Stimulated activated CD8-positive, alpha-beta memory T cell treated with anti-CD3 and anti-CD28 coated beads, Interleukin-7, amount 100 ng/mL, for 1 hour (primary cell): ENCODE measurements around the gene OR51L1.
"Not testable (repeated sequence)": the region's sequence is repeated elsewhere in the genome, so short reads cannot be mapped to it uniquely, and the experiment has no call there.

Experiments
- DNase-seq, 2 donors: peaks; one replicate each; pipeline ENCODE4 v3.0.0-alpha.2; 2020; ENCODE audit warnings: low read depth in 2 of 2

The OR51L1 gene, protein sequence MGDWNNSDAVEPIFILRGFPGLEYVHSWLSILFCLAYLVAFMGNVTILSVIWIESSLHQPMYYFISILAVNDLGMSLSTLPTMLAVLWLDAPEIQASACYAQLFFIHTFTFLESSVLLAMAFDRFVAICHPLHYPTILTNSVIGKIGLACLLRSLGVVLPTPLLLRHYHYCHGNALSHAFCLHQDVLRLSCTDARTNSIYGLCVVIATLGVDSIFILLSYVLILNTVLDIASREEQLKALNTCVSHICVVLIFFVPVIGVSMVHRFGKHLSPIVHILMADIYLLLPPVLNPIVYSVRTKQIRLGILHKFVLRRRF

DNA sequence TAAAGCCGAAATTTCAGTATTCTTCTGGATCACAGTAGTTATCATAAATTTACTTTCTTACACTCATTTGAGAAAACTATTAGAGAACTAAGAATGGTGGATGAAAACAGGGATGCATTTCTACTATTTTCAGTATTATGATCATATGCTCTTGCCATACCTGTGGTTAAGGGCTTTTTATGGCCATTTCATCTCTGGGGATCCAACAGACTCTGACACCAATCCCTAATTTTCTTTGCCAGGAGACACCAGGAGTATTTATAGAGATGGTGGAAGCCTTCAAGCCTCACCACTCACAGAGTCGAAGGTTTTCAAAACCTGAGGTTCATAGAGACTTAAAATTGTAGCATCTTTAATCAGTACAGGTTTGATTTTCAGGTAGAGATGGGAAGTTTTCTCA is at the start of gene OR51L1:
TSS of gene OR51L1 (plus strand) at position 301 of the 400 bp plus-strand sequence. CDS start 4,132 bp downstream, outside the sequence.
- no peak for DNase-seq

DNA sequence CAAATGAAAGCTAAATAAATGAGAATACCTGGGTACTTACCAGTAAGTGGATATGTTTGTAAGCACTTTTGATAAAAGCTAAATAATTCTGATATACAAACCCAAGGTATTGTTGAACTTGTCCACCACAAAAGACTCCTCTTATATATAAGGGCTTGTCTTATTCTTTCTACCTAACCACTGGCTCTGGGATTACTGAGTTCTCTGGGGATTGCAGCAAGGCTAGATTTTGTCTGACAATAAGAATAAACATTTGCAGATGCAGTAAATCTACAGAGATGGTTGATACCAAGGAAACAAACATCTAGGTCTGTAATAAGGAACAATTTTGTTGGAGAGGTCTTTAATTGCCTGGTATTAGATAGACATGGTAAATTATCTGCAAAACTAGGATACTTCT is 47.1 kb upstream of the OR51L1 start, which contains the start of gene OR51A4:
TSS of gene OR51A4 (minus strand) at position 101 of the 400 bp plus-strand sequence. CDS start 505 bp downstream, outside the sequence.
- no peak for DNase-seq

DNA sequence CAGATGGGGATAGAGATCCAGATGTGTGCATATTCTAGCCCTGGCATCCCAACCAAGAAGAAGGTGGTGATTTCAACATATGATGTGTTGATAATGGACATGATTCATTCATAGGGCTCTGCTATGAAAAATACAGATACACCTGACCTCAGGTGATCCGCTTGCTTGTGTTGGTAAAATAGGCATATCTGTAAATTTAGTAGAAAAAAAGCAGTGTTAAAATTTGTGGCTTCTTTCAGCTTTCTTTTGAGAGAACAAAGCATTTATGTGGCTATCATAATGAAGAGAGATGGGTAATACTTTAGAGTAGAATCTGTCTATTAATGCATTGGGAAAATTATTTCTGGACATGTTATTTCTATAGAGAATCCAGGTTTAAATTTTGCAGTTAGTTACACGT is 39.0 kb upstream of the OR51L1 start, which contains the start of gene OR51A2:
TSS of gene OR51A2 (minus strand) at position 101 of the 400 bp plus-strand sequence. CDS start at position 101, 0 bp downstream.
- DNase-seq, result not testable (repeated sequence)

DNA sequence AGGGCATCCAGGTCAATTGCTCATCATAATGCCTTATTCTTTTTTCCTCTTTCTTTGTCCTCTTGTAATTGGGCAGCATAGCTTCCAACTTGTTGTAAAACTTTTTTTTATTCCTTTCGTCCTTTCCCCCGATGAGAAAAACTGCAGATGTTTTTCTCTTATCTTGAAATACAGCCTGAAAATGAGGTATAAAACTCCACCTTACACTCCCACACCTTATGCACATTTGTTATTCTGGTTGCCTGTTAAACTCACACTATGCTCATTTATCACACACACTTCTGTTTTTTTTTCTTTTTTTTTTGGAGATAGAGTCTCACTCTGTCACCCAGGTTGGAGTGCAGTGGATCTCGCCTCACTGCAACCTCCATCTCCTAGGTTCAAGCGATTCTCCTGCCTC is 37.3 kb upstream of the OR51L1 start:
- no peak for DNase-seq

DNA sequence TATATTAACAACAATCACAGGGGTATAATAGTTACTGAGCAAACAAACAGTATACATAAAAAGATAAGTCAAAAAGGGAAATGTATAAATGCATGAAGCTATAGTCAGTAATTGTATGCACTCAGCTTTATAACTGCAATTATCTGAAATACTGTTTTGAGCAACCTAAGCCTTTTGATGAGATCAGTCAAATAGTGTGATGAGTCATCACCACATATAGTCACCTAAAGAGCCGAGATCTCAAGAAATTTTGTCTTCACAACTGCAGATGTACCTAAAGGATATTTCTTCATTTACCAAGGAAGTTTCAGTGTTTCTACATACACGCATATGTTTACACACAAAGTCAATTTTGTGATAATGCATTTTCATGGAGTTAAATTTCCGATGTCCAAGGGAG is 33.8 kb upstream of the OR51L1 start:
- no peak for DNase-seq

DNA sequence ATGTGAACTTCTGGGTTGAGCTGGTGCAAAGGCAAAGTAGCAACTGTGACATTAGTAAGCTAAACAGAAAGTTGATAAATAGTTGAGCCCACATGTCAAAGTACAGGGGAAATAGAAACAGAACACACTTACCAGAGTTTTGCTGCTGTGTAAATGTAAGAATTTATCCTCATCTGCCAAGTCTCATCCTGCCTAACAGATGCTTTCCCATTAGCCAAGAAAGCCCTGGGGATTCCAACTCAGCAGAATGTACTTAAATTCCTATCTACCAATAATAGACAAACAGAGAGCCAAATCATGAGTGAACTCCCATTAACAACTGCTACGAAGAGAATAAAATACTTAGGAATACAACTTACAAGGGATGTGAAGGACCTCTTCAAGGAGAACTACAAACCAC is 31.8 kb upstream of the OR51L1 start:
- DNase-seq, result no peak

DNA sequence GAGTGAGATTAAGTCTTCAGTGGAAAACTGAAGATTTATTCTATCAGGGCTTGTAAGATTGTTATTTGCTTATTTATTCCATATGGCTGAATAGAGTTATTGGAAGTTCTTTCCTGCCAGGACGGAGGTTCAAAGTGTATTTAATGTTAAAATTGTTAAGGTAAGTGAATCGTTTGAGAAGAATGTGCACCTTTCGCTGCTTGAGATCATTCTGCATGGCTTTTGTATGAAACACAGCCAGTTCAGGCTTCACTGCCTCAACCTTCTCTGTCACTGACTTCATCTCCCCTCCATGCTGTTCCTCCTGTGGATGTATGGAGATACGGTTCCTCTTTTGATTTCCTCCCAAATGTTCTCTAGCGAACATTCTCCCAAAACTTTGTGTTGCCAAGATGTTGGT is 19.2 kb upstream of the OR51L1 start:
- DNase-seq, result no peak

DNA sequence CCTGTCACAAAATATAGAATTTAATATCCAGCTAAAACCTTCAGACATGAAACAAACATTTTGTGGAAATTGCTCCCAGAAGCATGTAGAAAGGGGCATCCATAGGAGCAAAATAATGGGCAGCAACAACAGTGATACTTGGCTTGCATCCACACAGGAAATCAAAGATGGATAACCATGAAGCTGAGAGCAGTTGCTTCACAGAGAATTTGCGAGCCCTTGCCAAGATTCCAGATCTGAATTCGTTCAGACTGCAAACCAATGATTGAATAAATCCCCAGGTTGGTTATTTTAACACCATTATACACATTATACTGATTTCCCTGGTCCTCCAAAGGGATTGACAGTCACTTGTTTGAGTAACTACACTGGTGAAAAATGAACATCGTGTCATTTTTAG is 15.6 kb upstream of the OR51L1 start:
- no peak for DNase-seq

DNA sequence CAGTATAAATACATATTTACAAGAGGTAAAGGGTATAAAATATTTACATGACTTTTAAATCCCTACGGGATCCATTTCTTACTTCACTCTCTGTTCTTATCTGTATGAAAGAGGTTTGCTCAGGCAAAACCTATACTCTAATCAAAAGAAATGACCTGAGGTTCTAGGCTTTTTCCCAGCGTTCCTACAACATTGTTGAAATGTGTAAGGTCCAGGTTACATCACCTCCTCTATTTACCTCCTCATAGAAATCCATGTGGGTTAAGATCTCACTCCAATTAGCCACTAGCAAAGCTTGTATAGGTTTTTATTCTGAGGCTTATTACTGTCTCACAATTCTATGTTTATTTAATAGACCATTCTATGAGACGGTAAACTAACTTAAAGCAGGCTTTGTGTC is 12.0 kb upstream of the OR51L1 start:
- DNase-seq, result no peak

DNA sequence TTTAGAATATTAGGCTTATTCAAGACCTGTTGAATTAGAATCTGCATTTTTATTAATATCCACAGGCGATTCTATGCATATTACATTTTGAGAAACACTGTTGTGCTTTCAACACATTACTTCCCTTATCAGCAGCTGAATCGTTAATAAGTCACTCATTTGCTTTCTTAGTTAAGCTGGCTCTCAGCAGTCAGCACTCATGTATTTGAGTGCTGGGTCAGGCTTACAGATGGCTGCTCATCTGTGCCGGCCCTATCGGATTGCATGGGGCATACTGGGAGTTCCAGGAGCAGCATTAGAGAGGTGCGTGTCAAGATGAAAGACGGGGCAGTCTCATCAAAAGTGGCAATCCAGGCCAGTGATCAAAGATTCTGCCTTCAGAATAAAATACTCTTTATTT is 10.8 kb upstream of the OR51L1 start:
- DNase-seq, result no peak

DNA sequence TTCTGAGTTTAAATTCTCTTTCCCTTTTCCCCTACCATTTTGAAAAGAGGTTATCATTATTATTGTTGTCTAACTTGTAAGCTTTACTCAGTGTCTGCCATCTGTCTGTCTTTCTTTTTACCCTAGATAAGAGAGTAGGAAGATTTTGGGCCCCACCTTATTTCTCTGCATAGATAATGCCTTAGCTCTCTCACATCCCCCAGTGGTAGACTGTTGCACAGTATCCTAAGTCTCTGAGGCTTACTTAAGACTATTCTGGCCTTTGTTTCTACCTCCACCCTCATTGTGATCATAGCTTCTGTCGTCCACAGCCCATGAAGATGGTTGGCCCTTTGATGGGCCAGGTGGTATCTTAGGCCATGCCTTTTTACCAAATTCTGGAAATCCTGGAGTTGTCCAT is 3.6 kb upstream of the OR51L1 start:
- no peak for DNase-seq

DNA sequence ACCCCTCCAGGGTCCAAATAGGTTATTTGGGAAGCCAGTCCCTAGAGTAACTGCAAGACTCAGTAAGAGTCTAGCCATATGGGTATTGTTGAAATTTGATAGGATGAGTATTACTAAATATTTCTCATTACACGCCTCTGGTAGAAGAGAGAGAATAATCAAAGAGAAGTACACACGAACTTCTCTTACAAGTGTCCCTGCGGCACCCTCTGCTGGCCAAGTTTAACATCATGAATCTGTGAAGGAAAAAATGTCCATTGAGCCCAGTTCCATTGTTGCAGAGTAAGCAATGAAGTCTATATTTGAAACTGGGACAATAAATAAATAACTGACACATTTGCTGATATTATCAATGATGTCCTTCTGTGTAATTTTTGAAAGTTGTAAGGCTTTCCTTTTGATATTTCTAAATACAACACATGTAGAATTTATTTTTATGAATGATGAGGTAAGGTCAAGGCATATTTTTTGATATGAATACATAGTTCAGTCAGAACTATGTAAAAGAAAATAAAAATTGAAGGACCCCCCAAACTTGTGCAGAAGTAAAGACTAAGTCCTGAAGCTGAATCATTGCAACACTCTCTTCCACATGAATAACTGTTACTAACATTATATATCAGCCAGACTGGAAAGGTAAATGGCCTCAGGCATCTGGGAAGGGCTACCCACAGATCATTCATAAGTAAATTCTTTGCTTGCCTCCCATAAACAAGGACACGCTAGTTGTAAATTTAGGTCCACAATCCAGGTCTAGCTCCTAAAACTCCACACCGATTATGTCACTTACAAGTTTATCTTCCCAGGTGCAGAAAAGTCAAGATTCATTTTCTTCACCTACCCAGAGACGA is 10.0 kb downstream of the OR51L1 start:
- no peak for DNase-seq

DNA sequence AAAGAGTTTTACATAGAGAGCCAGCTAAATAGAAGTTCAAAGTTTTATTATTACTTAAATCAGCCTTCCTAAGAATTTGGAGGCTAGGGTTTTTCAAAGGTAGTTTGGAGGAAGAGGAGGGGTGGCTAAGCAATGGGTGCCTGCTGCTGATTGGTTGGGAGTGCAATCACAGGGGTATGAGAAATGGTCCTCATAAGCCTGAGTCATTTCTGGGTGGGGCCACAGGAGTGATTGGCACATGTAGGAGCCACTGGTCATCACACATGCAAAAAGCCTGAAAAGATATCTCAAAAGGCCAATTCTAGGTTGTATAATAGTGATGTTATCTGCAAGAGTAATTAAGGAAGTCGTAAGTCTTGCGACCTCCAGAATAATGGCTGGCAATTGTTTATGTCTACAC is 12.9 kb downstream of the OR51L1 start:
- DNase-seq, result no peak

DNA sequence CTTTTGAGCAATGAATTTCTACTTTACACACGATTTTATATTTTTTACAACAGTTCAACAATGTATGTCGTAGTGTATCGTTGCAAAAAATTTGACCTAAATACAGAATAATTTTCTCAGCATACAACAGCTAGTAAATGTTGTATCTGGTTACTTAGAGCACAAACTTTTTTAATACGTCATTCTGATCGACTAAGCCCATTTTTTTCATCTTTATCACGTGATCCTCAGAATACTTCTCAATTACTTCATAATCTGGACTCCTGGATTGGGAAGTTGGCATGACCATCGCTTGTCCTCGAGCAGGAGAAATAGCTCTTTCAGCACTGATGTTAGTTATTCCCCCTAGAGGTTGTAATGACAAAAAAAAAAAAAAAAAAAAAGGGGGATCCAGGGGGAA is 16.6 kb downstream of the OR51L1 start:
- DNase-seq, result no peak

DNA sequence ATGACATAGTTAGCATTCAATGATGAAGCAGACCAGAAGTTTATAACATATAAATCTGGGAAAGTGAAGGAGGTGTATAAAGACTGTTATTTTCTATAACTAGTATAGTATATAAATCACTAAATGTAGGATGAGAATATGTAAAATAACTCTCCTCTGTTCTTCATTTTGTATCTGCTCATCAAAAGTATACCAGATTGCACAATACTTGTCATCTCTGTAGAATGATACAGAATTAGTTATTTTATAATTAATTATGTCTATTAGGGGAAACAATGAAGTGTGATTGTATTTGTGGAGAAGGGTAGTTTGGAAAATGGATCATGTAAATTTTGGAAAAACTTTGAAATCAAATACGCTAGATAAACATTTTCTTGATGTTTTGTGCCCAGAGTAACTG is 18.4 kb downstream of the OR51L1 start:
- no peak for DNase-seq

DNA sequence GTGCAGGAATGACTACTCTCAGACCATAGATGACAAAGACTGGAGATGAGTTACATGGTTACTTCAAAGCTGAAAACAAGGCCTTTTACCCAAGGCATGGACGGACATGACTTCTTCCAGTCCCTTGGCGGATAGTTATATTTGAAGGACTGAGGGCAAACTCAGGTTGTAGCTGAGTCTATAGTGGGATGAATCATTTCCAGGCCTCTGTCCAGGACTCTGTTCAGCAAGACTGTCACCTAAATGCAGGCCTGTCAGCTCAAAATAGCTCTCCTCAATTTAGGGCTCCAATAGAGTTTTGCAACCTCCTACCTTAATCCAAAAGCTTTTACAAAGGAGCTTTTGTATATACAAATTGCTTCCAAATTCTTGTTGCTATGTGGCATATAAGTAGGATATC is 27.3 kb downstream of the OR51L1 start:
- no peak for DNase-seq

DNA sequence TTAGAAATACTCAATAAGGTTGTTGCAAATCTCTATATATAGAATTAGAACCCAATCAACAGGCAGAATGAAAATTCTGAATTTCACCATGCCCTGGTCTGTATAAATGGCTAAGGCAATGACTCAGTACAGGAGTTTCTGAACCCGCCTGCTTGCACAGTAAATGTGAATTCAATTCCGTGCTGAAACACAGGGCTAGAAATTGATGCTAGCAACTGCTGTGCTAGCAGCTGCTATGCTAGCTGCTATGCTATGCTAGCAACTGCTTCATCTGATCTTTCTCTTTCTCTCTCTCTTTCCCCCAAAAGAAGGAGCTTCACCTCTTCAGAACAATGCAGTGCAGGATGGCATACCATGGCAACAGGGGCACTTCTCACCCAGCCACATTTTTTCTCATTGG is 42.0 kb downstream of the OR51L1 start:
- DNase-seq, result no peak

DNA sequence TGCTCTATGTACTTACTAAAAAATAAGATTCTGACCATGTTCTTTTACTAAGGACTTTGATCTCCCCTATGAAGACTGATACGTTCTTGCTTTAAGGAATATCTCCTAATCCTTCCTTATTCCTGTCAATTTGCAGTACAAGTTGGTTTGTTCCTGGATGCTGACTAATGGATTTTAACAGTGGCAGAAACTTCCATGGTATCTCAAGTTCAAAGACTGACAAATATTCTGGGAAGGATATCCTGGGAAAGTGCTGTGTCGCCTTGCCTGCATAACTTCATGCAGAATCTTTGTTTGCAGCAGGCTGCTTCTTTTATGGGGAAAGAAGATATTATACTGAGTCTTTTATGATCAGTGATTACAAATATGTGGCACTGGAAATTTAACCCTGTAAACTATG is 43.3 kb downstream of the OR51L1 start:
- DNase-seq, result no peak

DNA sequence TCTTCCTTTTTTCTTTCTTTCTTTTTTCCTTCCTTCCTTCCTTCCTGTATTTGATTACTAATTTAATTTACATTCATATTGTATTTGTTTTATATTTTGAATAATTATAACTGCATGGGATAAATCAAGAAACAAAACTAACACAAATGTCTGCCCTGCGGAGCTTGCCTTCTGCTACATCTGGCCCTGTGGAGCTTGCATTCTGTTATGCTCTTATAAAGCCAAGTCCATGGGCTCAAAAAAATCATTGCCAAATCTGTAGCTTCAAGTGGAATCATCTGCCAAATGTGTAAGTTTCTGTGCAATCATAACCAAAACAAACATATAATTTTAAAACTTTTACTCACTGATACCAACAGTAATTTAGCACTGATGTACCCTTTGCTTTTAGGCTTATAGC is 43.7 kb downstream of the OR51L1 start:
- no peak for DNase-seq

DNA sequence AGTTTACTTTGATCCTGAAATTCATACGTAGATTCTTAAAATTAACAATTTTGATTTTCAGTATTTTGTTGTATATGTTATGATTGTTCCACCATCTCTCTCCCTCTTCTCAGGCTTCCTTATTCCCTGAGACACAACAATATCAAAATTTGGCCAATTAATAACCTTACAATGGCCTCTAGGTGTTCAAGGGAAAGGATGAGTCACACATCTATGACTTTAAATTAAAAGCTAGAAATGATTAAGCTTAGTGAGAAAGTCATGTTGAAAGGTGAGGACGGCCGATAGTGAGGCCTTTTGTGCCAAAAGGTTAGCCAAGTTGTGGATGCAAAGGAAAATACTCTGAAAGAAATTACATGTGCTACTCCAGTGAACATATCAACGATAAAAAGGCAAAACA is 46.2 kb downstream of the OR51L1 start:
- DNase-seq, result no peak

DNA sequence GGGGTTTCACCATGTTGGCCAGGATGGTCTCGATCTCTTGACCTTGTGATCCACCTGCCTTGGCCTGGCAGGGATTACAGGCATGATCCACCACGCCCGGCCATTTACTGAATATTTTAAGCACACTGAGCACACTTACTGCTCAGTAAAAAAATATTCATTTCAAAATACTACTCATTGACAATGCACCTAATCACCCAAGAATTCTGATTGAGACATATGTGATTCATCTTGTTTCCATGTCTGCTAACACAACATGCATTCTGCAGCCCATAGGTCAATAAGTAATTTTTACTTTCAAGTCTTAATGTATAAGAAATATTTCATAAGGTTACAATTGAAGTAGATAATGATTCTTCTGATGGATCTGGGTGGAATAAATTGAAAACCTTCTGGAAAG is 47.4 kb downstream of the OR51L1 start:
- no peak for DNase-seq

DNA sequence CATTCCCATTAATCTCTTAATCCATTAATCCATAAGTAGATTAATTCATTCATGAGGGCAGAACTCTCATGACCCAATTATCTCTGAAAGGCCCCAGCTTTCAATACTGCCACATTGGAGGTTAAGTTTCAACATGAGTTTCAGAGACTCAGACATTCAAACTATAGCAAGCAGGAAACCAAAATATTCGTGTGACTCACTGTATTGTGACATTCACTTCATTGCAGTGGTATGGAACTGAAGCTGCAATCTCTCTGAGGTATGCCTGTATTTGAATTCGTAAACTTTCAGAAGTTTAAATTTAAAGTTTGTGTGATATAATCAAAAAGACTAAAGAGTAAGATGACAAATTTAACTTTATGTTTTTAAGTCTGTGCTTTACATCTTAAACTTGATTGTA is 48.7 kb downstream of the OR51L1 start:
- DNase-seq, result no peak

DNA sequence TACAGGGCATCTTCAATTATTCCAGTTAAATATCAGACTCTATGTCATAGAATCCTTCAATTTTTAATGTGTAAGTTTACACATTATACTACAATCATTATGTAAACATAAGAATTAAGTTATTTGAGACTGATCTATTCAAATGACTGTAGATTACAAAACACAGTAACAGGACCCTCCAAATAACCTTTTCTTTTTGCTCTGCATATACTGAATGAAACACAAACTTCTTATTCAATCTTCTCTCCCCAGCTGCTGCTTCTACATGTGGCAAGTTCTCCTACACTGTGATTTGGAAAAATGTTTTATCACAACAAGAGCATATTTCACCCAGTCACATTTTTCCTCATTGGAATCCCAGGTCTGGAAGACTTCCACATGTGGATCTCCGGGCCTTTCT is 51.6 kb downstream of the OR51L1 start, which contains the start of gene OR52J3:
TSS of gene OR52J3 (plus strand) at position 301 of the 400 bp plus-strand sequence. CDS start at position 301, 0 bp downstream.
- DNase-seq, result no peak
